ENCODE measurements around the gene DYNLT3.

GRCh38 chrX:37887347-37887746 is 40.0 kb upstream of the DYNLT3 start:
- no peak for TF ChIP-seq CTCF (IDR thresholded peaks at IDR 0.05)
- no peak for TF ChIP-seq POLR2A (IDR thresholded peaks at IDR 0.05)
- no peak for TF ChIP-seq POLR2AphosphoS5 (IDR thresholded peaks at IDR 0.05)

All from breast epithelium (tissue), 3 donors.